KBM-7 (cell line): Measurements from ENCODE around the gene LTC4S.
"Not testable (repeated sequence)": the region's sequence is repeated elsewhere in the genome, so short reads cannot be mapped to it uniquely, and the experiment has no call there.

Experiments used
- DNase-seq: peaks from one replicate; pipeline ENCODE4 v3.0.0-alpha.2; 2015
- in situ Hi-C: fragments of 300-500 bp; cut with MboI; formaldehyde crosslinking; loops from 2 replicates; pipeline ENCODE4 v1.14.3; 2020; ENCODE audit warnings: low sequenced_read_pairs, low pct_unique_long_range_greater_than_20kb, mixed read lengths

The LTC4S gene, protein sequence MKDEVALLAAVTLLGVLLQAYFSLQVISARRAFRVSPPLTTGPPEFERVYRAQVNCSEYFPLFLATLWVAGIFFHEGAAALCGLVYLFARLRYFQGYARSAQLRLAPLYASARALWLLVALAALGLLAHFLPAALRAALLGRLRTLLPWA

DNA sequence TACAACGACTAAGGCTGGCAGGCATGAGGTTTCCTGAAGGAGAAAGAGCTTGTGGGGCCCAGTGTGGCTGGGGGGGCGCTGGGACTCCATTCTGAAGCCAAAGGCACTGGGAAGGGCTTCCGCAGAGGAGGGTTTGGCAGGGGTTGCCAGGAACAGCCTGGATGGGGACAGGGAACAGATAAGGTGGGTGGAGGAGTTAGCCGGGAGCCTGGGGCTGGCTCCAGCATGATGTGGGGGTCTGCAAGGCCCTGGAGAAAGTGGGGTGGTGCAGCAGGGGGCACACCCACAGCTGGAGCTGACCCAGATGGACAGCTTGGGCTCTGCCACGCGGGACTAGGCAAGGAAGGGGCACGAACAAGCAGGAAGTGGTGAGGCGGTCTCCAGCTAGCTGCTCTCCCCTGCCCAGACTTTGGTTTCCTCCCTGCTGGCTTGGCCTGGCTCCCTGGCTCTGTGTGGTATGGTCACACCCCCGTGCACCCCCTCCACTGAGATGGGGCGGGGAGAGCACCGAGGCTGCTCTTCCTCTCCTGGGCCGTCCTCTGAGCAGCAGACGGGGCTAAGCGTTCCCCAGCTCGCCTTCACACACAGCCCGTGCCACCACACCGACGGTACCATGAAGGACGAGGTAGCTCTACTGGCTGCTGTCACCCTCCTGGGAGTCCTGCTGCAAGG lies at the start of gene LTC4S:
TSS of gene LTC4S (plus strand) at position 519 of the 672 bp plus-strand sequence. CDS start at position 614, 95 bp downstream.
- in situ Hi-C loops, result no loop called here
- peak; percentile 92 for DNase-seq

- DNase-seq, in situ Hi-C loops: not testable (repeated sequence)
These were observed 49.7 kb upstream of the LTC4S start for GRCh38 chr5:179744106-179744505.

DNA sequence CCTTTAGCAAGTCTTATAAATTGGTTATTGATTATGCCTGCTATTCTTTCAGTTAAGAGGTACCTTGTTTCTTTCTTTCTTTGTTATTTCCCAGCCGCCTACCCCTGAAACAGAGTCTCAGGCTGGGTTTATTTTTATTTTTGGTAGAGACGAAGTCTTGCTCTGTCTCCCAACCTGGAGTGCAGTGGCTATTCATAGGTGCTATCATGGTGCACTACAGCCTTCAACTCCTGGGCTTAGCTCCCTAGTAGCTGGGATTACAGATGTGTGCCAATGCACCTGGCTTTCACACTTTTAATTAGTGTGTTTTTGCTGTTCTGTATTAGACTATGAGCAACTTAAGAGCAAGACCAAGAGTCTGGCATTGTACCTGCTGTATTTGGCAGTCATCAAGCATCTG lies 46.9 kb upstream of the LTC4S start:
- in situ Hi-C loops, result no loop called here

DNA sequence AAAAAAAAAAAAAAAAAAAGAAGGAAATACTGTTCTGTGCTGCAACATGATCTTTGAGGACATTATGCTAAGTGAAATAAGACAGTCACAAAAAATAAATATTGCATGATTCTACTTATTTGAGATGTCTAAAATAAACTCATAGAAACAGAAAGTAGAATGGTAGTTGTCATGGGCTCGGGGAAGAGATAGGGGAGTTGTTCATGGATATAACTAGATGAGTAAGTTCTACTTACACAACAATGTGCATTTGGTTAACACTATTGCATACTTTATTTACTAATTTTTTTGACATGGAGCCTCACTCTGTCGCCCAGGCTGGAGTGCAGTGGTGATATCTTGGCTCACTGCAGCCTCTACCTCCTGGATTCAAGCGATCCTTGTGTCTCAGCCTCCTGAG lies 46.0 kb upstream of the LTC4S start:
- in situ Hi-C loops, result no loop called here
- DNase-seq, result no peak

More for the DNA sequence above, 46.9 kb upstream of the LTC4S start:
- DNase-seq, result no peak

DNA sequence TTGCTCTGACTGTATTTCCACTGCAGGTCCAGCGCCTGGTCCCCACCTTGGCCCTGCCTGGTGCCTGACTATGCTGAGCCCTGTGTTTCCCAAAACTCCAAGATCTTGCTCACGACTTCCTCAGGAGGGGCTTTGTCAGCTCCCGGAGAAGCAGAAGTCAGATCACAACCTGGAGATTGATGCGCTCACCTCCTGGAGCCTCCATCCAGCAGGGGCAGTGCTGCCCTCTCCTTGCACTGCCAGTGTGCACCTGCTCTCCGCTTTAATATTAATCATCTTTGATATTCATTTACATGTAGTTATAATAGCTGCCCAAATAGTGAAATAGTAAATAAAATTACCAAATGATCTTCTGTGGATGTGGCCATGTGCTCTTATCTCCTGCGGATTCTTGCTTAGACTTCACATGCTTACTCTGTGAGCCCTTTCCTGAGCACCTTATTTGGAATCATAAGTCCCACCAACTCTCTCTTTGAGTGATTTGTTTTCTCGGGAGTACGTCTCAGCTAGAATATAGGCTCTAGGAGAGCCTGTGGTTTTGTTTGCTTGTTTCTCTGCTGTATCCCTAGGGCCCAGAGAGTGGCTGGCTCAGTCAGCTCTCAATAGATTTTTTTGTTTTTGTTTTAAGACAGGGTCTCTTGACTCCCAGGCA lies 43.8 kb upstream of the LTC4S start:
- in situ Hi-C loops, result no loop called here

GRCh38 chr5:179753971-179754370 lies 39.8 kb upstream of the LTC4S start:
- in situ Hi-C loops, result no loop called here
- DNase-seq, result no peak

More for the DNA sequence above, 43.8 kb upstream of the LTC4S start:
- DNase-seq, result no peak

- no peak for DNase-seq
- in situ Hi-C loops, result no loop called here
These were observed 38.8 kb upstream of the LTC4S start for GRCh38 chr5:179755022-179755421.

DNA sequence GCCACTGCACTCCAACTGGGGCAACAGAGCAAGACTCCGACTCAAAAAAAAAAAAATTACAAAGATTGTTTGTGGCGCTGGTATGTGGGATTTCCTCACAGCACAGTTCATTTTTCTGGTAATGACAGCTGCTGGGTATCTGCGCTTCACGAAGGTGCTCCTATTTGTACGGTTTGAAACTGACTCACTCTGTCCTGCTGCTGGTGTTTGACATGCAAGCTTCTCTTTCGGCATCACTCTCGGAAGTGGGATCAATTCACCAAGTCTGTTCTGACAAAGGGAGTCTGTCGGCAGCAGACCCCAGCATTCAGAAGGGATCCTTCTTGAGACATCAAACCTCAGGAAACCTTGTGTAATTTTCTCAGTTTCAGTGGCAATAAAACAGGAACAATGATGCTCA lies 34.8 kb upstream of the LTC4S start:
- DNase-seq, result no peak
- in situ Hi-C loops, result no loop called here

GRCh38 chr5:179759581-179760551 lies 33.9 kb upstream of the LTC4S start:
- peak; percentile 23 for DNase-seq
- in situ Hi-C loops, result no loop called here

GRCh38 chr5:179762079-179762780 lies 31.6 kb upstream of the LTC4S start:
- in situ Hi-C loops, result no loop called here
- peak; percentile 75 for DNase-seq

- DNase-seq, result no peak
- in situ Hi-C loops, result no loop called here
These were observed 31.0 kb upstream of the LTC4S start for GRCh38 chr5:179762781-179763176.

DNA sequence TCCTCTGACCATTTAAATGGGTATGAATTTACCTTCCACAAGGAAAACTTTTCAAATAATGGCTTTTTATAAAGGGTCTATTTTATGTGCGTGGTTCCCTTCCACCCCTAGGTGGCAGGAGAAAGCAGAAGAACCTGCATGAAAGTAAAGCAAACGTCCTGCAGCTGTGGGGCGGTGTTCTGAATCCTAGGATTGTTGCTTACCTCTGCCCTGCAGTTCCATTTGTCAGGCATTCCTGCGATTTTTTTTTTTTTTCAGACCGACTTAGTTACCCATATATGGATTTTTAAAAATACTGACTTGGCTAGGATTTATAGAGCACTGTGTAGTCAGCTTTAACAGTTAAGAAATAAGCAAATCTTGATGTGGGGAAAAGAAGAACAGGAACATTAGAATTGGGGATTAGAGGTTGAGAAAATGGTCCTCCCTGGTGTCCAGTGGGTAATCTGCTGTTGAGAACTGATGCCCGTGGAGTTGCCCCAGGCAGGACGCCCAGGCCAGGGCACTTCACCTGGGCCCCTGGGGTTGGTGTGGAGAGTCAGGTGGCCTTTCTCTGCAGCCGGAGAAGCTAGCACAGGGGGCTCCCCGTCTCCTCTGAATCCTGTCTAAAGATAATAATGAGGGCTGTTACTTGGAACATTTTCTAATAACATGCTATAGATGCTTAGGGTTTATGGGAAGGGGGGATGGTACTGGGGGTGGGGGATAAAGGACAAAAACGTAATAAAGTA lies 30.4 kb upstream of the LTC4S start:
- in situ Hi-C loops, result no loop called here
- peak; percentile 66 for DNase-seq

- DNase-seq, result no peak
- in situ Hi-C loops, result no loop called here
These were observed 29.7 kb upstream of the LTC4S start for GRCh38 chr5:179764056-179764455.

DNA sequence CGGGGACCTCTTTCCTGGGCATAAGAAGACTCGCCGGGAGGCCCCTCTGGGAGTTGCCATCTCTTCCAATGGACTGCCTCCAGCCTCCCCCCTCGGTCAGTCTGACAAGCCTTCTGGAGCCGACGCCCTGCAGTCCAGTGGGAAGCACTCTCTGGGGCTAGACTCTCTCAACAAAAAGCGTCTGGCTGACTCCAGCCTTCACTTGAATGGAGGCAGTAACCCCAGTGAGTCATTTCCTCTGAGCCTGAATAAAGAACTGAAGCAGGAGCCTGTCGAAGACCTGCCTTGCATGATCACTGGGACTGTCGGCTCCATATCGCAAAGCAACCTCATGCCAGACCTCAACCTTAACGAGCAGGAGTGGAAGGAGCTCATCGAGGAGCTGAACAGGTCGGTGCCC lies 28.4 kb upstream of the LTC4S start:
- in situ Hi-C loops, result no loop called here
- peak; percentile 37 for DNase-seq

DNA sequence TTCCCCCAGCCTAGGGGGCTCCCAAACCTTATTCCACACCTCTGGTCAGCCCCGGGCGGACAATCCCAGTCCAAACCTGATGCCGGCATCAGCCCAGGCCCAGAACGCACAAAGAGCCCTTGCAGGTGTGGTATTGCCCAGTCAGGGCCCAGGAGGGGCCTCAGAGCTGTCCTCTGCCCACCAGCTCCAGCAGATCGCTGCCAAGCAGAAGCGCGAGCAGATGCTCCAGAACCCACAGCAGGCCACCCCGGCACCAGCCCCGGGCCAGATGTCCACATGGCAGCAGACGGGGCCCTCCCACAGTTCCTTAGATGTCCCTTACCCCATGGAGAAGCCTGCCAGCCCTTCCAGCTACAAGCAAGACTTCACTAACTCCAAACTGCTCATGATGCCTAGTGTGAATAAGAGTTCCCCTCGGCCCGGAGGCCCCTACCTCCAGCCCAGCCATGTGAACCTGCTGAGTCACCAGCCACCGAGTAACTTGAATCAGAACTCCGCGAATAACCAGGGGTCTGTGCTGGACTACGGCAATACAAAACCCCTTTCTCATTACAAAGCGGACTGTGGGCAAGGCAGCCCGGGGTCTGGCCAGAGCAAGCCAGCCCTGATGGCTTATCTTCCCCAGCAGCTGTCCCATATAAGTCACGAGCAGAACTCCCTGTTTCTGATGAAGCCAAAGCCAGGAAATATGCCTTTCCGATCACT lies 27.6 kb upstream of the LTC4S start:
- in situ Hi-C loops, result no loop called here
- peak; percentile 29 for DNase-seq

DNA sequence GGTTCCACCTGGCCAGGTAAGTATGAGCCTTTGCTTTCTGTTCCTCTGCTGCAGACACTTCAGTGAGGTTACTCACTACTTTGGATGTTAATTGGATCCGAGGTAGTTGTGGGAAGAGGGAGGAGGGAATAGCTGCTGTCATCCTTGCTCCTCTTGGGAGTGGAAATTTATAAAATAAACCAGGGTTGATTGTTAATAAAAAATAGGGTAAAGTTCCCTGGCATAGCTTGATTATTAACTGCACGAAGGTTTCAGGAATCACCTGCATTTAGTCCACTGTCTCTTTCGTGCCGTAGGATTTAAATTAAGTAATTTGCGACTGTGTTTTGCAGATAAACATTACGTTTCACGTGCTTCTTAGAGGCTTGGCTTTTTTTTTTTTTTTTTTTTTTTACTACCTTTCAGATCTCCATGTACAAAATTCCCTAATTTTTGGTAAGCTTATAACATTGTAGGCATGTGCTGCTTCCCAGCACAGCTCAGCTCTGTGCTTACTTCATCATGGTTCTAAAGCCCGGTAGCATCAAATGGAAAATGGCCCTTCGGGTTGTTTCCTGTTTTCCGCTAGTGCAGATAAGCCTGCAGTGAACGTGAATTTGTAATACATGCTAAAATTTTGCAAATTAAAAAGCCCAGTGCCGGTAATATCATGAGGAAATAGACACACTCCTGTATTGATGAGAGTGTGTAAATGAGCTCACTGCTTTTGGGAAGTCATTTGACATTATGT lies 26.9 kb upstream of the LTC4S start:
- in situ Hi-C loops, result no loop called here
- DNase-seq, result no peak

- no peak for DNase-seq
- in situ Hi-C loops, result no loop called here
These were observed 26.2 kb upstream of the LTC4S start for GRCh38 chr5:179767496-179768100.
